SH-SY5Y (cell line): ENCODE results near the gene MBOAT2.

Experiments
- GATA2 ChIP-seq: IDR thresholded peaks from 2 replicates; pipeline ENCODE4 v1.6.1; 2011; ENCODE audit warnings: mild to moderate bottlenecking, low read depth, low read length
- GATA3 ChIP-seq: IDR thresholded peaks from 2 replicates; pipeline ENCODE4 v1.6.1; 2011; ENCODE audit warnings: low read depth, mild to moderate bottlenecking, low read length, moderate library complexity

- no peak for TF ChIP-seq GATA2
- TF ChIP-seq GATA3, result no peak
Observed at GRCh38 chr2:8957628-8958027, 45.9 kb downstream of the MBOAT2 start.
